Sciatic nerve (tissue), 2 donors: ENCODE measurements around the gene TRIM5. TPM values are rescaled to one million over a fixed set of nuclear protein-coding genes. Genes with fewer than 3 reads are reported as not detected.
"Not testable (repeated sequence)": the region's sequence is repeated elsewhere in the genome, so short reads cannot be mapped to it uniquely, and the experiment has no call there.

Source experiments
- ATAC-seq: fragments of 200-7000 bp; cut with Tn5 transposase; one replicate; pipeline ENCODE4 v1.9.1; 2020; ENCODE audit warnings: mild to moderate bottlenecking, moderate library complexity
- DNase-seq: peaks from one replicate; pipeline ENCODE4 v3.0.0-alpha.2; 2020; ENCODE audit warnings: low spot score
- intact Hi-C: fragments of 100-400 bp; cut with DNase I; formaldehyde crosslinking; loops from one replicate; pipeline ENCODE4 v1.14.2; 2022
- total RNA-seq: library from RNA; stranded (reverse); fragmentation: NEBNext Ultra II Directional; extraction: Animal tissue kit (Norgen Biotek cat#: 25700); gene quantifications from one replicate; pipeline ENCODE4 v1.2.1, GENCODE V29; 2021
- donor health status: DM: no; HTN: no; CAD: no.
- donor health status: DM: no; HTN: no; CAD: no.

The TRIM5 gene
- 28.4 TPM for total RNA-seq

DNA sequence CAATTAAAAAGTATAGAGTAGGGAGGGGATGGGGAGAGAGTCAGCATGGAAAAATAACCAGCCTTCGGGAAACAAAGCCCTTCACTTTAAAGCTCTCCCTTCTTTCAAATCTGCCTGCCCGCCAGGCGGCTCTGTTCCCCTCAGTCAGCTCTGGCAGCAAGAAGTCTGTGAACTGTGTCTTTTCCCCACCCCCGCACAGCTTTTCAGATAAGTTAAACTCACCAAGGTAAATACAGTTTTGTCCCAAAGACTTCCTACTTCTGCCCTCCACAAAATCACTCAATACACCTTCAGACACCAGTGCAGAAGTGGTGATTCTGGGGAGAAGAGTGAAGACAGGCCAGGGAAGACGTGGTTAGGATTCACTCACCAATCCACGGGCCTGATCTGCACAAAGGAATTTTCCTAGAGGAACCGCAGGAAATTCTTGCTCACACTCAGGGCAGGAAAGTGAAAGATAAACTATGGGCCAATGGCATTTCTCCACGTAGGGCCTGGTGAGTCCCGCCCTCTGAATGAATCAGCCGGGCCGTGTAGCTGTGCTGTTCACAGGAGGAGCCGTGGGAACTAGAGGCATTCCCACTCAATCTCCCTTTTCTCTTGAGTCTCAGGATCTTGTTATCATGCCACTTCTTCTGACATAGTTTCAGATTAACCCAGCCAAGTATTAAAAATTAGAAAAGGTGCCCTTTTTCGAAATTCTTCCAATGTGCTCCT, at the start of gene TRIM5:
Gene TRIM5, minus strand, starts transcription at position 429 of the 717 bp plus-strand sequence. CDS start 4,897 bp downstream, outside the sequence.
- ATAC-seq: peak; percentile 97
- intact Hi-C loops: no loop called here
- peak; percentile 88 for DNase-seq

DNA sequence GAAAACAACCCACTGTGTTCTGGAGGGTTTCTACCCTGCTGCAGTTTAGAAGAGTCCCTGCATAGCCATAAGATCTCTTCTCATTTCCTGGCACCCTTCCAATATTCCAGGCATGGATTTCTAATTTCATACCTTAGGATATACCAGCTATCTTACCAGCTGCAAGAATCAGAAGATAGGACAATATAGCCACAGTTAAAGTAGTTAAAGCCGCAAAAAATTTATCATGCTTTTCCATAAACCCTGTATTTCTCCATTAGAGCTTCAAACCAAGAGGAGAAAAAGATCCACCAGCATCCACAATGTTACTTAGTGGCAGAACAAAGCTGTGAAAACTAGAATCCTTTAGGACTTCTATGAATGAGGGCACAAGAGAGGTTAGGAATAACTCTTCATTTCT, 42.8 kb upstream of the TRIM5 start:
- no peak for DNase-seq
- ATAC-seq: no peak
- intact Hi-C loops: no loop called here

- intact Hi-C loops: no loop called here
- ATAC-seq: no peak
- no peak for DNase-seq
These were observed 41.5 kb upstream of the TRIM5 start for GRCh38 chr11:5726351-5726750.

DNA sequence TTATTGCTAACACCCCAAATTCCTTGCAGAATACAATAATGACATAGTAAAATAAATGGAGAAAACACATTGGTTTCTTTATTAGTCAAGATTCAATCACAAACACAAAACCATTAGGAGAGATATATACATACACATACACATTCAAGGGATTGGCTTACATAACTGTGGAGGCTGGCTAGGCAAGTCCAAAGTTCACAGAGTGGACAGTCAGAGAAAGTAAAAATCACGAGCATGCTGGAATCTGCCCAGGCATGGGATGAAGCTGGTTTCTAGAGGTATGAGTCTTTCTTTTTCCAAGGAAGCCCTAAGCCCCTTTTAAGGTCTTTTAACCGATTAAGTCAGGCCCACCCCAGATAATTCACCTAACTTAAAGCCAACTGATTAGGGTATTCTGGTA, 37.7 kb upstream of the TRIM5 start:
- no peak for ATAC-seq
- DNase-seq: no peak
- intact Hi-C loops: no loop called here

- ATAC-seq: no peak
- intact Hi-C loops: no loop called here
- no peak for DNase-seq
These were observed 35.0 kb upstream of the TRIM5 start for GRCh38 chr11:5719703-5720495.

DNA sequence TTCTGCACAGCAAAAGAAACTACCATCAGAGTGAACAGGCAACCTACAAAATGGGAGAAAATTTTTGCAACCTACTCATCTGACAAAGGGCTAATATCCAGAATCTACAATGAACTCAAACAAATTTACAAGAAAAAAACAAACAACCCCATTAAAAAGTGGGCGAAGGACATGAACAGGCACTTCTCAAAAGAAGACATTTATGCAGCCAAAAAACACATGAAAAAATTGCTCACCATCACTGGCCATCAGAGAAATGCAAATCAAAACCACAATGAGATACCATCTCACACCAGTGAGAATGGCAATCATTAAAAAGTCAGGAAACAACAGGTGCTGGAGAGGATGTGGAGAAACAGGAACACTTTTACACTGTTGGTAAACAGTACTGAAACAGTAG, 31.6 kb upstream of the TRIM5 start:
- DNase-seq, intact Hi-C loops, ATAC-seq: not testable (repeated sequence)

- DNase-seq: no peak
- intact Hi-C loops: no loop called here
- no peak for ATAC-seq
These were observed 28.8 kb upstream of the TRIM5 start for GRCh38 chr11:5713695-5714094.

DNA sequence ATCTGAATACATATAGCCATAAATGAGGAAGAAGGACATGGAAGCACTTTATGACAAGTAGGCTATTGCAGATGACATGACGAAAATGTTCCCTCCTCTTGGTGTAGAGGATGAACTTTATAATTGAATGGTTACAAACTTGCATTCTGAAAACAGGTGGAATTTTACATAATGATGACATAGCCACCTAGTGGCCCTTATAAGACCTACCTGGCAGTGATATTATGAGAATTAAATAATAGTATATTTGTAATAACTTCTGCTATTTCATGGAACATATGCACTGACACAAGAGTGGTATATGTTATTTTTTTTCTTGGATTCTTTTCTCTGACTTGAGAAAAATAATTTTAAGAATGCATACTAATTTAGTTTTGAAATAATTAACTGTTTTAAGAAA, 27.6 kb upstream of the TRIM5 start:
- DNase-seq: no peak
- intact Hi-C loops: no loop called here
- no peak for ATAC-seq

DNA sequence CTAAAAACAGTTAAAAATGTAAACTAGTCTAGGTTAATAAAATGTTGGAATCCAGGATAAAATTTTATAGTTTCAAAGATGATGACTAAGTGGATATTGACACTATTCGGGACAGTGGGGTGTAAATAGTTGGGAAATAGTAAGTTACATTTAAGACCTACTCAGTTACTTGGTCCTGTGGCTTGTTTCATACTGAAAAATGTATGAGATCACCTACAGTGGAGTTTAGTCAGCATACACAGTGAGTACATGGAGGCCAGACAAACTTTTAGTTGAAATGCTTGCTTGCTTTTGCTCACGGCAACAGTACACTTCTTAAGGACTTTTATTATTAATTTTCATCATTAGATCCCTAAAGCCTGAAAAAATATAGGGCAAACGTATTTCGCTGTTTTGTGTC, 20.8 kb upstream of the TRIM5 start:
- intact Hi-C loops: no loop called here
- ATAC-seq (no peak), DNase-seq (no peak)

- DNase-seq: no peak
- no peak for ATAC-seq
- intact Hi-C loops: no loop called here
These were observed 19.1 kb upstream of the TRIM5 start for GRCh38 chr11:5703741-5704536.

DNA sequence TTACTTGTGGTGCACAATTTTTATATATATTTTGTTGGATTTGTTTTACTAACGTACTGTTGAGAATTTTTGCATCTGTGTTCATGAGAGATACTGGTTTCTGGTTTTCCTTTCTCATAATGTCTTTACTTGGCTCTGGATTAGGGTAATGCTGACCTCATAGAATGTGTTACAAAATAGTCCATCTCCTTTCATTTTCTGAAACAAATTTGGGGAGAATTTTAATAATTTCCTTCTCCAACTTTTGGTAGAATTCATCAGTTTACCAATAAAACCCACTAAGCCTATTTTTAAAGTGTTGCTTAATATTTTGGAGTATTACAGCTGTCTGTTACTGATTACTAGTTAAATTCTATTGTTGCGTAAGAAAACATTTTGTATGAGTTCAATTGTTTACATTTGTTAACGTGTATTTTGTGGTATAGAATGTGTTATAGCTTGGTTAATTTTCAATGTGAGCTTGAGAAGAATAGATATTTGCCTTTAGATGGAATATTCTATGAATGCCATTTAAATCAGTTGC, 16.2 kb upstream of the TRIM5 start:
- DNase-seq (no peak), ATAC-seq (no peak)

GRCh38 chr11:5700421-5701054, 15.7 kb upstream of the TRIM5 start:
- DNase-seq (no peak), ATAC-seq (no peak)
- intact Hi-C loops: no loop called here

More for the DNA sequence above, 16.2 kb upstream of the TRIM5 start:
- intact Hi-C loops: no loop called here

DNA sequence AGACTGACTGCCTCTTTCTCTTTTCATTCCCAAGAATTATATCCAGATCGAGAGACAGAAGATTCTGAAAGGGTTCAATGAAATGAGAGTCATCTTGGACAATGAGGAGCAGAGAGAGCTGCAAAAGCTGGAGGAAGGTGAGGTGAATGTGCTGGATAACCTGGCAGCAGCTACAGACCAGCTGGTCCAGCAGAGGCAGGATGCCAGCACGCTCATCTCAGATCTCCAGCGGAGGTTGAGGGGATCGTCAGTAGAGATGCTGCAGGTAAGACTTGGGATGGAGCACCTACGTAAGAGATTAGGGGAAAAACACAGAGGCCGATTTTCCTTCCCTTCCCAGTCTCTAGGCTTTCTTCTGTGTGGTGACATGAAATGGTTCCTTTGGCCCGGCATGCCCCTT, 13.4 kb upstream of the TRIM5 start:
- ATAC-seq (no peak), DNase-seq (no peak)
- intact Hi-C loops: no loop called here

DNA sequence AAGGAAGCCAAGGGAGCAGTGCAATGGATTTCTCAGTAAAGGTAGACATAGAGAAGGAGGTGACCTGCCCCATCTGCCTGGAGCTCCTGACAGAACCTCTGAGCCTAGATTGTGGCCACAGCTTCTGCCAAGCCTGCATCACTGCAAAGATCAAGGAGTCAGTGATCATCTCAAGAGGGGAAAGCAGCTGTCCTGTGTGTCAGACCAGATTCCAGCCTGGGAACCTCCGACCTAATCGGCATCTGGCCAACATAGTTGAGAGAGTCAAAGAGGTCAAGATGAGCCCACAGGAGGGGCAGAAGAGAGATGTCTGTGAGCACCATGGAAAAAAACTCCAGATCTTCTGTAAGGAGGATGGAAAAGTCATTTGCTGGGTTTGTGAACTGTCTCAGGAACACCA, 11.3 kb upstream of the TRIM5 start:
- DNase-seq (no peak), ATAC-seq (no peak)
- intact Hi-C loops: no loop called here

DNA sequence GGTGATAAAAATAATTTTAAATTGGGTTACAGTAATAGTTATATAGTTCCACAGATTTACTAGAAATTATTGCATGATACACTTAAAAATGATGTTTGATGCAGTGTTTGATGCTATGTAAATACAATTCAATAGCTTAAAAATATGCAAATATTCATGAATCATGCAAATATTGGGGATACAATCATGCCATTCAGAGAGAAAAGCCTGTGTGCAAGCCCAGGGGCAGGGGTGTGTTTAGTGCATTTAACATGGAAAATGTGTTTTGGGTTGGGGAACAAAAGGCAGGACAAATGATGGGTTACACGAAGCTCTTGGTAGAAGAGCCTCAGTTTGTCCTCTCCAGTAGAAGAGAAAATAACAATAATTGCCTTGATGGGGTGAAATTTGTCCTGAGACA, 10.7 kb upstream of the TRIM5 start:
- no peak for DNase-seq
- no peak for ATAC-seq
- intact Hi-C loops: no loop called here

GRCh38 chr11:5694642-5695041, 9.8 kb upstream of the TRIM5 start:
- ATAC-seq: no peak
- intact Hi-C loops: no loop called here
- DNase-seq: no peak

GRCh38 chr11:5691964-5692361, 7.1 kb upstream of the TRIM5 start:
- no peak for DNase-seq
- intact Hi-C loops: no loop called here
- ATAC-seq: no peak

DNA sequence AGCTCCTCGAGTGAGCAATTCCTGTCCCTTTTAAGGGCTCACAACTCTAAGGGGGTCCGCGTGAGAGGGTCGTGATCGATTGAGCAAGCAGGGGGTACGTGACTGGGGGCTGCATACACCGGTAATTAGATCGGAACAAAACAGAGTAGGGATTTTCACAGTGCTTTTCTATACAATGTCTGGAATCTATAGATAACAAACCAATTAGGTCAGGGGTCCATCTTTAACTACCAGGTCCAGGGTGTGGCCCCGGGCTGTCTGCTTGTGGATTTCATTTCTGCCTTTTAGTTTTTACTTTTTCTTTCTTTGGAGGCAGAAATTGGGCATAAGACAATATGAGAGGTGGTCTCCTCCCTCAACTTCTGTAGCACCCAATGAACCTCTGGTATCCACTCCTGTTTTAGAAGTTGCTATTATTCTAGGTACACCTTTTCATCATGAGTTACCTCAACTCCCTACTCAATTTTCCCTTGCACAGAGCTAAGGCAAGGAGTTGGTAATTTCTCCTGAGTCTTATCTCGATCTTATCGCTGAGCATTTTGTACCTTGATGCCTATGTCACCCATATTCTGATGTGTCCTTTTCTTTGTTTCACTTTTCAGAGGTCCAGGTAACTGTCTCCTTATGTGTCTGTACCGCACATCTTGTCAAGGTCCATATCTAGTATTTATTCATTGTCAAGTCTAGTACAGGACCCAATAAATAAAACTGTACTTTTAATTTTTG, 6.5 kb upstream of the TRIM5 start:
- ATAC-seq, DNase-seq, intact Hi-C loops: not testable (repeated sequence)
